ENCODE data around the gene CRY1. TPM values are rescaled to one million over a fixed set of nuclear protein-coding genes. Genes with fewer than 3 reads are reported as not detected.
"Not testable (repeated sequence)": the region's sequence is repeated elsewhere in the genome, so short reads cannot be mapped to it uniquely, and the experiment has no call there.

The CRY1 gene
- total RNA-seq, 1 experiment from 2014 or later = 23.1 TPM

DNA sequence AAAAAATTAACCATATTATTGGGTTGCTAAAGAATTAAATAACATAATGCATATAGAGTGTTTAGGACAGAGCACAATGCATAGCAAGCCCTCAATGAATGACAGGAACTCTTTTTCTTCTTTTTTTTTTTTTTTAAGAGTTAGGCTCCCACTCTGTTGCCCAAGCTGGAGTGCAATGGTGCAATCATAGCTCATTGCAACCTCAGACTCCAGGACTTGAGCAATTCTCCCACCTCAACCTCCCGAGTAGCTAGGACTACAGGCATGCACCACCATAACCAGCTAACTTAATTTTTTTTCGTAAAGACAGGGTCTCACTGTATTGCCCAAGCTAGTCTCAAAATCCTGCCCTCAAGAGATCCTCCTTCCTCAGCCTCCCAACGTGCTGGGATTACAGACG is 85.9 kb downstream of the CRY1 start:
- Mint-ChIP-seq H3K4me1 (no peaks in the 10 kb centered on the region), H3K27ac (no peak overlapping the region), H3K36me3 (peaks cover 4% of the 10 kb centered on the region), H3K4me3 (no peak overlapping the region), H3K9me3 (peaks cover 9% of the 10 kb centered on the region; the same call in 1 of the 2 replicates), H3K27me3 (ENCODE audit: low read depth) (no peaks in the 10 kb centered on the region)
- ATAC-seq (no peak), DNase-seq (ENCODE audit: low spot score) (no peak)
- TF ChIP-seq, protein P1, sequence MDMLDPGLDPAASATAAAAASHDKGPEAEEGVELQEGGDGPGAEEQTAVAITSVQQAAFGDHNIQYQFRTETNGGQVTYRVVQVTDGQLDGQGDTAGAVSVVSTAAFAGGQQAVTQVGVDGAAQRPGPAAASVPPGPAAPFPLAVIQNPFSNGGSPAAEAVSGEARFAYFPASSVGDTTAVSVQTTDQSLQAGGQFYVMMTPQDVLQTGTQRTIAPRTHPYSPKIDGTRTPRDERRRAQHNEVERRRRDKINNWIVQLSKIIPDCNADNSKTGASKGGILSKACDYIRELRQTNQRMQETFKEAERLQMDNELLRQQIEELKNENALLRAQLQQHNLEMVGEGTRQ (CRISPR knock-in tag; IDR thresholded peaks at IDR 0.05) = no peak
- TF ChIP-seq OVOL2 (CRISPR knock-in tag; IDR thresholded peaks at IDR 0.05; ENCODE audit: borderline replicate concordance) (no peak), FOXP1 (CRISPR knock-in tag; IDR thresholded peaks at IDR 0.05; ENCODE audit: borderline replicate concordance) (no peak), ESRRA (CRISPR knock-in tag; IDR thresholded peaks at IDR 0.05; ENCODE audit: borderline replicate concordance) (no peak), KAT7 (CRISPR knock-in tag; IDR thresholded peaks at IDR 0.05; ENCODE audit: borderline replicate concordance) (no peak), SMAD3 (CRISPR knock-in tag; IDR thresholded peaks at IDR 0.05; ENCODE audit: borderline replicate concordance) (no peak), SMAD4 (CRISPR knock-in tag; IDR thresholded peaks at IDR 0.05) (no peak), ZNF219 (CRISPR knock-in tag; IDR thresholded peaks at IDR 0.05; ENCODE audit: borderline replicate concordance) (no peak), ZNF232 (CRISPR knock-in tag; IDR thresholded peaks at IDR 0.05) (no peak), SOX15 (CRISPR knock-in tag; IDR thresholded peaks at IDR 0.05) (no peak), GABPB1 (CRISPR knock-in tag; IDR thresholded peaks at IDR 0.05) (no peak)
- TF ChIP-seq, protein P2, sequence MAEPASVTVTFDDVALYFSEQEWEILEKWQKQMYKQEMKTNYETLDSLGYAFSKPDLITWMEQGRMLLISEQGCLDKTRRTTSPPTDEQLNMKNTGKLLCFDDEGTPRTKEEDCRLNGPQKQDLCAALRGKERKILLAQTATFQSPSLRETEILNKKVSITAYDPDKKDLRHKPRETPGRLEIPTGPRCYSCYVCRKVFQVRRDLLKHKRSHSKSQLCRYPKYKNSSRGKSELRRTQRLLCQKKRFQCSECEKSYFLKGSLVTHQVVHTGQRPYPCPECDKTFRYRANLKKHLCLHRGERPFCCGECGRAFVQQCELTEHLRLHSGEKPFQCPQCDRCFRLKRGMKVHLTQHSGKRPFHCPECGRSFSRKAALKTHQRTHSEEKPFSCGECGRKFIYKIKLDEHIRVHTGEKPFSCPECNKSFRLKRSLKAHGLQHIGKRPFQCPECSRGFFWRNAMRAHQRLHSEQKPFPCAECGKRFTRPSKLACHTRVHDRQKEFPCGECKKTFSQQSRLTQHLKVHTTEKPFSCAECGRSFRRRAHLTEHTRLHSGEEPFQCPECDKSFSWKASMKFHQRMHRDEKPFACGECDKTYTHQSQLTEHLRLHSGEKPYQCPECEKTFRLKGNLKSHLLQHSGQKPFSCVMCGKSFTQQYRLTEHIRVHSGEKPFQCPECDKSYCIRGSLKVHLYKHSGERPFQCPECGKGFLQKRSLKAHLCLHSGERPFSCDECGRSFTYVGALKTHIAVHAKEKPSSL (CRISPR knock-in tag; conservative IDR thresholded peaks at IDR 0.05) = no peak
- TF ChIP-seq, protein P3, sequence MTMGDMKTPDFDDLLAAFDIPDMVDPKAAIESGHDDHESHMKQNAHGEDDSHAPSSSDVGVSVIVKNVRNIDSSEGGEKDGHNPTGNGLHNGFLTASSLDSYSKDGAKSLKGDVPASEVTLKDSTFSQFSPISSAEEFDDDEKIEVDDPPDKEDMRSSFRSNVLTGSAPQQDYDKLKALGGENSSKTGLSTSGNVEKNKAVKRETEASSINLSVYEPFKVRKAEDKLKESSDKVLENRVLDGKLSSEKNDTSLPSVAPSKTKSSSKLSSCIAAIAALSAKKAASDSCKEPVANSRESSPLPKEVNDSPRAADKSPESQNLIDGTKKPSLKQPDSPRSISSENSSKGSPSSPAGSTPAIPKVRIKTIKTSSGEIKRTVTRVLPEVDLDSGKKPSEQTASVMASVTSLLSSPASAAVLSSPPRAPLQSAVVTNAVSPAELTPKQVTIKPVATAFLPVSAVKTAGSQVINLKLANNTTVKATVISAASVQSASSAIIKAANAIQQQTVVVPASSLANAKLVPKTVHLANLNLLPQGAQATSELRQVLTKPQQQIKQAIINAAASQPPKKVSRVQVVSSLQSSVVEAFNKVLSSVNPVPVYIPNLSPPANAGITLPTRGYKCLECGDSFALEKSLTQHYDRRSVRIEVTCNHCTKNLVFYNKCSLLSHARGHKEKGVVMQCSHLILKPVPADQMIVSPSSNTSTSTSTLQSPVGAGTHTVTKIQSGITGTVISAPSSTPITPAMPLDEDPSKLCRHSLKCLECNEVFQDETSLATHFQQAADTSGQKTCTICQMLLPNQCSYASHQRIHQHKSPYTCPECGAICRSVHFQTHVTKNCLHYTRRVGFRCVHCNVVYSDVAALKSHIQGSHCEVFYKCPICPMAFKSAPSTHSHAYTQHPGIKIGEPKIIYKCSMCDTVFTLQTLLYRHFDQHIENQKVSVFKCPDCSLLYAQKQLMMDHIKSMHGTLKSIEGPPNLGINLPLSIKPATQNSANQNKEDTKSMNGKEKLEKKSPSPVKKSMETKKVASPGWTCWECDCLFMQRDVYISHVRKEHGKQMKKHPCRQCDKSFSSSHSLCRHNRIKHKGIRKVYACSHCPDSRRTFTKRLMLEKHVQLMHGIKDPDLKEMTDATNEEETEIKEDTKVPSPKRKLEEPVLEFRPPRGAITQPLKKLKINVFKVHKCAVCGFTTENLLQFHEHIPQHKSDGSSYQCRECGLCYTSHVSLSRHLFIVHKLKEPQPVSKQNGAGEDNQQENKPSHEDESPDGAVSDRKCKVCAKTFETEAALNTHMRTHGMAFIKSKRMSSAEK (CRISPR knock-in tag; IDR thresholded peaks at IDR 0.05; ENCODE audit: borderline replicate concordance) = no peak
- TF ChIP-seq, protein P4, sequence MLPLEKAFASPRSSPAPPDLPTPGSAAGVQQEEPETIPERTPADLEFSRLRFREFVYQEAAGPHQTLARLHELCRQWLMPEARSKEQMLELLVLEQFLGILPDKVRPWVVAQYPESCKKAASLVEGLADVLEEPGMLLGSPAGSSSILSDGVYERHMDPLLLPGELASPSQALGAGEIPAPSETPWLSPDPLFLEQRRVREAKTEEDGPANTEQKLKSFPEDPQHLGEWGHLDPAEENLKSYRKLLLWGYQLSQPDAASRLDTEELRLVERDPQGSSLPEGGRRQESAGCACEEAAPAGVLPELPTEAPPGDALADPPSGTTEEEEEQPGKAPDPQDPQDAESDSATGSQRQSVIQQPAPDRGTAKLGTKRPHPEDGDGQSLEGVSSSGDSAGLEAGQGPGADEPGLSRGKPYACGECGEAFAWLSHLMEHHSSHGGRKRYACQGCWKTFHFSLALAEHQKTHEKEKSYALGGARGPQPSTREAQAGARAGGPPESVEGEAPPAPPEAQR (CRISPR knock-in tag; IDR thresholded peaks at IDR 0.05) = no peak
- TF ChIP-seq, protein P5, sequence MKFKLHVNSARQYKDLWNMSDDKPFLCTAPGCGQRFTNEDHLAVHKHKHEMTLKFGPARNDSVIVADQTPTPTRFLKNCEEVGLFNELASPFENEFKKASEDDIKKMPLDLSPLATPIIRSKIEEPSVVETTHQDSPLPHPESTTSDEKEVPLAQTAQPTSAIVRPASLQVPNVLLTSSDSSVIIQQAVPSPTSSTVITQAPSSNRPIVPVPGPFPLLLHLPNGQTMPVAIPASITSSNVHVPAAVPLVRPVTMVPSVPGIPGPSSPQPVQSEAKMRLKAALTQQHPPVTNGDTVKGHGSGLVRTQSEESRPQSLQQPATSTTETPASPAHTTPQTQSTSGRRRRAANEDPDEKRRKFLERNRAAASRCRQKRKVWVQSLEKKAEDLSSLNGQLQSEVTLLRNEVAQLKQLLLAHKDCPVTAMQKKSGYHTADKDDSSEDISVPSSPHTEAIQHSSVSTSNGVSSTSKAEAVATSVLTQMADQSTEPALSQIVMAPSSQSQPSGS (CRISPR knock-in tag; IDR thresholded peaks at IDR 0.05; ENCODE audit: borderline replicate concordance, low read depth) = no peak
- TF ChIP-seq, protein P6, sequence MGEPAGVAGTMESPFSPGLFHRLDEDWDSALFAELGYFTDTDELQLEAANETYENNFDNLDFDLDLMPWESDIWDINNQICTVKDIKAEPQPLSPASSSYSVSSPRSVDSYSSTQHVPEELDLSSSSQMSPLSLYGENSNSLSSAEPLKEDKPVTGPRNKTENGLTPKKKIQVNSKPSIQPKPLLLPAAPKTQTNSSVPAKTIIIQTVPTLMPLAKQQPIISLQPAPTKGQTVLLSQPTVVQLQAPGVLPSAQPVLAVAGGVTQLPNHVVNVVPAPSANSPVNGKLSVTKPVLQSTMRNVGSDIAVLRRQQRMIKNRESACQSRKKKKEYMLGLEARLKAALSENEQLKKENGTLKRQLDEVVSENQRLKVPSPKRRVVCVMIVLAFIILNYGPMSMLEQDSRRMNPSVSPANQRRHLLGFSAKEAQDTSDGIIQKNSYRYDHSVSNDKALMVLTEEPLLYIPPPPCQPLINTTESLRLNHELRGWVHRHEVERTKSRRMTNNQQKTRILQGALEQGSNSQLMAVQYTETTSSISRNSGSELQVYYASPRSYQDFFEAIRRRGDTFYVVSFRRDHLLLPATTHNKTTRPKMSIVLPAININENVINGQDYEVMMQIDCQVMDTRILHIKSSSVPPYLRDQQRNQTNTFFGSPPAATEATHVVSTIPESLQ (CRISPR knock-in tag; IDR thresholded peaks at IDR 0.05) = no peak
- ChIA-PET CTCF (interaction anchor here (0.9 kb wide), 1 partner anchor 9 kb away, joined by 3 read pairs; no protein-coding TSS in a partner anchor), POLR2A (no interaction called here)

DNA sequence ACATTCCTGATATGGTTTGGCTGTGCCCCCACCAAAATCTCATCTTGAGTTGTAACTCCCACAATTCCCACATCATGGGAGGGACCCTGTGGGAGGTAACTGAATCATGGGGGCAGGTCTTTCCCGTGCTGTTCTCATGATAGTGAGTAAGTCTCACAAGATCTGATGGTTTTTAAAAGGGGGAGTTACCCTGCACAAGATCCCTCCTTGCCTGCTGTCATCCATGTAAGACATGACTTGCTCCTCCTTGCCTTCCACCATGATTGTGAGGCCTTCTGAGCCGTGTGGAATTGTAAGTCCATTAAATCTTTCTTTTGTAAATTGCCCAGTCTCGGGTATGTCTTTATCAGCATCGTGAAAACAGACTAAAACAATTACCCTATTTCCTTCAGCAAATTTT is 90.7 kb downstream of the CRY1 start:
- H3K9me3 Mint-ChIP-seq; H3K4me1 Mint-ChIP-seq; H3K27me3 Mint-ChIP-seq (ENCODE audit: low read depth); CTCF ChIA-PET; DNase-seq (ENCODE audit: low spot score); H3K27ac Mint-ChIP-seq; ATAC-seq; H3K4me3 Mint-ChIP-seq; POLR2A ChIA-PET: not testable (repeated sequence)
- peaks cover 19% of the 10 kb centered on the region for H3K36me3 Mint-ChIP-seq

All from WTC11 (cell line).